CD4-positive, alpha-beta memory T cell (primary cell): ENCODE results near the gene ZFR. TPM values are rescaled to one million over a fixed set of nuclear protein-coding genes. Genes with fewer than 3 reads are reported as not detected.

ENCODE experiments used
- CTCF ChIA-PET: fragments of 350-600 bp; sonication (Branson Sonifier 250); formaldehyde crosslinking; loops from one replicate; lab custom pipeline; 2021; ENCODE audit warnings: inconsistent platforms; ENCODE audit not compliant: partially characterized antibody; lab: Charles Lee
- POLR2A ChIA-PET: fragments of 350-600 bp; sonication (Branson Sonifier 250); formaldehyde crosslinking; loops from one replicate; lab custom pipeline; 2021; ENCODE audit not compliant: partially characterized antibody; lab: Charles Lee
- DNase-seq, 5 donors: peaks; one replicate each; pipeline versions ENCODE4 v3.0.0 to v3.0.0-alpha.2; 2020 to 2022; ENCODE audit warnings: mixed read lengths in 1 of 5
- H3K27ac ChIP-seq: one replicate; pipeline ENCODE4 v1.7.0; 2013; ENCODE audit warnings: low read depth, low read length
- H3K27me3 ChIP-seq: 2 replicates; pipeline ENCODE4 v1.7.0; 2013; ENCODE audit warnings: mild to moderate bottlenecking, low read length, moderate library complexity; ENCODE audit not compliant: insufficient read depth
- H3K36me3 ChIP-seq: 2 replicates; pipeline ENCODE4 v1.7.0; 2013; ENCODE audit warnings: mild to moderate bottlenecking, low read length, moderate library complexity; ENCODE audit not compliant: insufficient read depth
- H3K4me1 ChIP-seq: 2 replicates; pipeline ENCODE4 v1.7.0; 2013; ENCODE audit warnings: mild to moderate bottlenecking, low read length, moderate library complexity; ENCODE audit not compliant: insufficient read depth
- H3K4me3 ChIP-seq, 2 donors: one replicate each; pipeline ENCODE4 v1.7.0; 2013; ENCODE audit warnings: low read length in 2 of 2, mild to moderate bottlenecking in 1 of 2
- H3K9me3 ChIP-seq, 2 donors: one replicate each; pipeline ENCODE4 v1.7.0; 2013; ENCODE audit warnings: low read length in 2 of 2, control low read depth in 1 of 2; ENCODE audit not compliant: control insufficient read depth in 1 of 2
- H3K27ac Mint-ChIP-seq, 7 donors: one replicate each; pipeline ENCODE4 v1.8.0; 2020 to 2021; ENCODE audit warnings: mixed read lengths in 7 of 7, mild to moderate bottlenecking in 6 of 7, inconsistent platforms in 3 of 7, moderate library complexity in 3 of 7
- H3K27me3 Mint-ChIP-seq, 2 donors: one replicate each; pipeline ENCODE4 v1.8.0; 2020 to 2021; ENCODE audit warnings: mixed read lengths in 2 of 2
- H3K36me3 Mint-ChIP-seq, 2 donors: one replicate each; pipeline ENCODE4 v1.8.0; 2020 to 2021; ENCODE audit warnings: mixed read lengths in 2 of 2, inconsistent platforms in 1 of 2, mild to moderate bottlenecking in 1 of 2
- H3K4me1 Mint-ChIP-seq, 4 donors: one replicate each; pipeline ENCODE4 v1.8.0; 2020 to 2021; ENCODE audit warnings: mixed read lengths in 4 of 4, mild to moderate bottlenecking in 1 of 4
- H3K4me3 Mint-ChIP-seq, 8 donors: one replicate each; pipeline ENCODE4 v1.8.0; 2020 to 2021; ENCODE audit warnings: mixed read lengths in 8 of 8, mild to moderate bottlenecking in 7 of 8, moderate library complexity in 6 of 8, inconsistent platforms in 3 of 8
- H3K9me3 Mint-ChIP-seq, 8 donors: one replicate each; pipeline ENCODE4 v1.8.0; 2020 to 2021; ENCODE audit warnings: mixed read lengths in 8 of 8, mild to moderate bottlenecking in 5 of 8, inconsistent platforms in 3 of 8, moderate library complexity in 1 of 8
- intact Hi-C: fragments of 100-400 bp; cut with micrococcal nuclease; formaldehyde crosslinking; loops from one replicate; pipeline ENCODE4 v1.15.1; 2023
- polyA plus RNA-seq, 2 donors: library from polyadenylated mRNA; unstranded; fragments of 300-500 nt; fragmentation: Illumina TruSeq; gene quantifications; one replicate each; pipeline ENCODE4 v1.2.3, GENCODE V29; 2021
- total RNA-seq, 2 experiments: library from RNA; stranded (reverse); gene quantifications; one replicate each; pipeline ENCODE4 v1.2.3, GENCODE V29; 2021

ZFR gene
- total RNA-seq (10 to 100 TPM; 60.1 to 65.4 TPM), polyA plus RNA-seq (100 to 1,000 TPM in 1 of 2 donors, 10 to 100 TPM in 1; 79.2 to 102 TPM)

GRCh38 chr5:32444431-32445286 is at the start of gene ZFR:
Gene ZFR (minus strand): TSS chr5:32444740. CDS start chr5:32444658, 82 bp downstream.
- Histone ChIP-seq H3K9me3 (no peaks in the 10 kb centered on the region), H3K27ac (peak within 1 kb of the TSS; percentile 90), H3K4me3 (peak within 1 kb of the TSS; percentile 53 to 88), H3K4me1 (peaks cover 43% of the 10 kb centered on the region), H3K27me3 (no peaks in the 10 kb centered on the region), H3K36me3 (no peaks in the 10 kb centered on the region)
- H3K27ac Mint-ChIP-seq: peak within 1 kb of the TSS; percentile 91 to 97 (median 96)
- peaks cover 4 to 14% of the 10 kb centered on the region in 2 donors for H3K36me3 Mint-ChIP-seq
- peak within 1 kb of the TSS; percentile 93 to 97 (median 94) for H3K4me3 Mint-ChIP-seq
- POLR2A ChIA-PET: interaction anchor here (0.6 to 1.7 kb wide), 13 partner anchors 12 to 290 kb away, joined by 3 to 15 read pairs (median 3); partner anchors contain the start of gene GOLPH3
- H3K27me3 Mint-ChIP-seq: no peaks in the 10 kb centered on the region
- H3K9me3 Mint-ChIP-seq: peaks cover 0 to 1% (median 0%) of the 10 kb centered on the region in 8 donors
- peak; percentile 93 to 95 (median 95) for DNase-seq
- CTCF ChIA-PET: interaction anchor here (0.9 to 1.3 kb wide), 2 partner anchors 45 to 145 kb away, joined by 3 to 7 read pairs; no protein-coding TSS in a partner anchor
- peaks cover 19 to 40% (median 30%) of the 10 kb centered on the region in 4 donors for H3K4me1 Mint-ChIP-seq
- intact Hi-C loops: loop anchor here (1.0 to 5.0 kb wide), 4 partner anchors 88 to 270 kb away; partner anchors contain the start of genes GOLPH3 and SUB1

- no peak overlapping the region for H3K4me3 Mint-ChIP-seq
- H3K27me3 ChIP-seq: no peaks in the 10 kb centered on the region
- CTCF ChIA-PET: interaction anchor here (0.8 to 13.4 kb wide), 22 partner anchors 8 to 259 kb away, joined by 3 to 541 read pairs (median 8); partner anchors contain the start of gene SUB1
- no peaks in the 10 kb centered on the region for H3K36me3 Mint-ChIP-seq
- H3K9me3 Mint-ChIP-seq: no peaks in the 10 kb centered on the region
- no peak overlapping the region for H3K27ac Mint-ChIP-seq
- H3K4me1 Mint-ChIP-seq: peaks cover 0 to 6% (median 1%) of the 10 kb centered on the region in 4 donors
- no peak overlapping the region for H3K4me3 ChIP-seq
- no peaks in the 10 kb centered on the region for H3K9me3 ChIP-seq
- no peak overlapping the region for H3K27ac ChIP-seq
- POLR2A ChIA-PET: interaction anchor here (5.1 kb wide), 1 partner anchor 99 kb away, joined by 39 read pairs; no protein-coding TSS in a partner anchor
- no peaks in the 10 kb centered on the region for H3K27me3 Mint-ChIP-seq
- intact Hi-C loops: no loop called here
- no peaks in the 10 kb centered on the region for H3K36me3 ChIP-seq
- H3K4me1 ChIP-seq: no peaks in the 10 kb centered on the region
- no peak for DNase-seq
Measured at GRCh38 chr5:32490972-32491557, 46.5 kb upstream of the ZFR start.

GRCh38 chr5:32489791-32490562 is 45.4 kb upstream of the ZFR start:
- POLR2A ChIA-PET: interaction anchor here (1.1 to 5.1 kb wide), 5 partner anchors 41 to 105 kb away, joined by 3 to 39 read pairs (median 7); partner anchors contain the start of gene SUB1
- Histone ChIP-seq H3K9me3 (no peaks in the 10 kb centered on the region), H3K36me3 (no peaks in the 10 kb centered on the region), H3K27ac (no peak overlapping the region), H3K4me3 (no peak overlapping the region), H3K4me1 (no peaks in the 10 kb centered on the region), H3K27me3 (no peaks in the 10 kb centered on the region)
- Mint-ChIP-seq H3K36me3 (no peaks in the 10 kb centered on the region), H3K27me3 (no peaks in the 10 kb centered on the region), H3K9me3 (no peaks in the 10 kb centered on the region), H3K4me1 (peaks cover 0 to 6% (median 1%) of the 10 kb centered on the region in 4 donors), H3K4me3 (no peak overlapping the region), H3K27ac (peak overlapping the region in 1 of 7 donors; percentile 3)
- CTCF ChIA-PET: interaction anchor here (0.6 to 13.4 kb wide), 43 partner anchors 9 to 994 kb away, joined by 3 to 541 read pairs (median 5); partner anchors contain the start of genes SUB1 and ZFR
- peak; percentile 61 to 71 (median 68) for DNase-seq
- intact Hi-C loops: loop anchor here (1.0 kb wide), 3 partner anchors 41 to 123 kb away; no protein-coding TSS in a partner anchor

- Mint-ChIP-seq H3K27me3 (no peaks in the 10 kb centered on the region), H3K4me3 (no peak overlapping the region), H3K27ac (no peak overlapping the region), H3K4me1 (peaks cover 0 to 6% (median 1%) of the 10 kb centered on the region in 4 donors), H3K9me3 (no peaks in the 10 kb centered on the region), H3K36me3 (no peaks in the 10 kb centered on the region)
- H3K4me3 ChIP-seq: no peak overlapping the region
- no peaks in the 10 kb centered on the region for H3K9me3 ChIP-seq
- CTCF ChIA-PET: interaction anchor here (0.8 to 13.4 kb wide), 5 partner anchors 11 to 125 kb away, joined by 3 to 541 read pairs (median 70); partner anchors contain the start of gene SUB1
- no peaks in the 10 kb centered on the region for H3K36me3 ChIP-seq
- POLR2A ChIA-PET: interaction anchor here (3.8 to 5.1 kb wide), 2 partner anchors 98 to 103 kb away, joined by 24 to 39 read pairs; partner anchors contain the start of gene SUB1
- DNase-seq: no peak
- intact Hi-C loops: no loop called here
- no peak overlapping the region for H3K27ac ChIP-seq
- H3K27me3 ChIP-seq: no peaks in the 10 kb centered on the region
- no peaks in the 10 kb centered on the region for H3K4me1 ChIP-seq
Measured at GRCh38 chr5:32487424-32487823, 42.9 kb upstream of the ZFR start.

- H3K9me3 Mint-ChIP-seq: no peaks in the 10 kb centered on the region
- no peaks in the 10 kb centered on the region for H3K4me1 ChIP-seq
- intact Hi-C loops: no loop called here
- DNase-seq: no peak
- H3K27ac Mint-ChIP-seq: no peak overlapping the region
- H3K4me3 Mint-ChIP-seq: no peak overlapping the region
- H3K36me3 Mint-ChIP-seq: no peaks in the 10 kb centered on the region
- H3K4me1 Mint-ChIP-seq: peaks cover 0 to 6% (median 1%) of the 10 kb centered on the region in 4 donors
- POLR2A ChIA-PET: interaction anchor here (3.8 to 5.1 kb wide), 2 partner anchors 99 to 103 kb away, joined by 24 to 39 read pairs; partner anchors contain the start of gene SUB1
- no peak overlapping the region for H3K27ac ChIP-seq
- no peaks in the 10 kb centered on the region for H3K27me3 ChIP-seq
- no peaks in the 10 kb centered on the region for H3K36me3 ChIP-seq
- H3K27me3 Mint-ChIP-seq: no peaks in the 10 kb centered on the region
- no peaks in the 10 kb centered on the region for H3K9me3 ChIP-seq
- CTCF ChIA-PET: interaction anchor here (1.6 to 13.4 kb wide), 3 partner anchors 49 to 125 kb away, joined by 3 to 541 read pairs (median 108); no protein-coding TSS in a partner anchor
- no peak overlapping the region for H3K4me3 ChIP-seq
Measured at GRCh38 chr5:32487008-32487407, 42.5 kb upstream of the ZFR start.

- POLR2A ChIA-PET: interaction anchor here (1.3 kb wide), 1 partner anchor 104 kb away, joined by 3 read pairs; no protein-coding TSS in a partner anchor
Measured at GRCh38 chr5:32482193-32482592, 37.7 kb upstream of the ZFR start.

More at GRCh38 chr5:32482193-32482592, 37.7 kb upstream of the ZFR start:
- CTCF ChIA-PET: interaction anchor here (0.8 to 13.4 kb wide), 2 partner anchors 24 to 109 kb away, joined by 3 to 541 read pairs; no protein-coding TSS in a partner anchor
- no peaks in the 10 kb centered on the region for H3K27me3 Mint-ChIP-seq
- no peak overlapping the region for H3K27ac ChIP-seq
- no peaks in the 10 kb centered on the region for H3K9me3 Mint-ChIP-seq
- H3K4me3 ChIP-seq: no peak overlapping the region
- no peaks in the 10 kb centered on the region for H3K4me1 Mint-ChIP-seq
- no peak for DNase-seq
- H3K27me3 ChIP-seq: no peaks in the 10 kb centered on the region
- no peak overlapping the region for H3K27ac Mint-ChIP-seq
- H3K4me1 ChIP-seq: no peaks in the 10 kb centered on the region
- H3K36me3 ChIP-seq: no peaks in the 10 kb centered on the region
- intact Hi-C loops: no loop called here
- H3K4me3 Mint-ChIP-seq: no peak overlapping the region
- no peaks in the 10 kb centered on the region for H3K9me3 ChIP-seq
- no peaks in the 10 kb centered on the region for H3K36me3 Mint-ChIP-seq
